IMR-90 (cell line): ENCODE results near the gene BPGM.

ENCODE experiments used
- MAFK ChIP-seq: IDR thresholded peaks from 2 replicates; pipeline ENCODE4 v1.6.1; 2012; ENCODE audit warnings: low read depth, low read length, improper control_type of control experiment
- TF ChIP-seq, protein P1 (sequence below): conservative IDR thresholded peaks from 2 replicates; pipeline ENCODE4 v1.5.1; 2012; ENCODE audit warnings: mild to moderate bottlenecking, low read depth, low read length, improper control_type of control experiment

DNA sequence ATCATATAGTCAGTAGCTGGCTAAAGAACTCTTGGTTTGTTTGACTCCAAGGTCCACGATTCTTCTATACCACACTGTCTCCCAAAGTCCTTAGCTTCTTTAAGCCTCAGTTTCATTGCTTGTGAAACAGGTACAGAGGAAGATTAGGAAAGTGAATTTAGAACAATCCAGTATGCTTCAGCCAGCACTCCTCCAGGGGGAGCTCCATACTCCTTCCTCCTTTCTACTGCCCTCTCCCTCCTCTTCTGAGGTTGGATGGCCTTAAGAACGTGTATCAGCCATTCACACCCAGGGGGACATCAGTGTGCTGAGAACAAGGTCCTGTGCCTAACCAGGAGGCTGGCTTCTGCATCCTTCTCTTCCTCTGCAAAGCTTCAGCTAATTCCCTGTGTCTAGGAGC is 78.0 kb downstream of the BPGM start:
- TF ChIP-seq, protein P1, sequence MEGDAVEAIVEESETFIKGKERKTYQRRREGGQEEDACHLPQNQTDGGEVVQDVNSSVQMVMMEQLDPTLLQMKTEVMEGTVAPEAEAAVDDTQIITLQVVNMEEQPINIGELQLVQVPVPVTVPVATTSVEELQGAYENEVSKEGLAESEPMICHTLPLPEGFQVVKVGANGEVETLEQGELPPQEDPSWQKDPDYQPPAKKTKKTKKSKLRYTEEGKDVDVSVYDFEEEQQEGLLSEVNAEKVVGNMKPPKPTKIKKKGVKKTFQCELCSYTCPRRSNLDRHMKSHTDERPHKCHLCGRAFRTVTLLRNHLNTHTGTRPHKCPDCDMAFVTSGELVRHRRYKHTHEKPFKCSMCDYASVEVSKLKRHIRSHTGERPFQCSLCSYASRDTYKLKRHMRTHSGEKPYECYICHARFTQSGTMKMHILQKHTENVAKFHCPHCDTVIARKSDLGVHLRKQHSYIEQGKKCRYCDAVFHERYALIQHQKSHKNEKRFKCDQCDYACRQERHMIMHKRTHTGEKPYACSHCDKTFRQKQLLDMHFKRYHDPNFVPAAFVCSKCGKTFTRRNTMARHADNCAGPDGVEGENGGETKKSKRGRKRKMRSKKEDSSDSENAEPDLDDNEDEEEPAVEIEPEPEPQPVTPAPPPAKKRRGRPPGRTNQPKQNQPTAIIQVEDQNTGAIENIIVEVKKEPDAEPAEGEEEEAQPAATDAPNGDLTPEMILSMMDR: peak; percentile 64
- TF ChIP-seq MAFK: no peak
